GM12875 (cell line): ENCODE data around the gene MYH1.

Experiments
- H3K4me3 ChIP-seq: one replicate; pipeline ENCODE4 v1.5.1; 2011; ENCODE audit warnings: low read depth, low read length, control low read depth
- CTCF ChIP-seq: IDR thresholded peaks from 2 replicates; pipeline ENCODE4 v1.5.1; 2011; ENCODE audit warnings: low read depth, mild to moderate bottlenecking, control low read depth, inconsistent platforms, low read length, moderate library complexity, borderline replicate concordance; ENCODE audit not compliant: insufficient read depth

MYH1 gene

GRCh38 chr17:10482252-10482651, 36.1 kb downstream of the MYH1 start:
- H3K4me3 ChIP-seq = no peak overlapping the region
- no peak for TF ChIP-seq CTCF

- TF ChIP-seq CTCF = no peak
- H3K4me3 ChIP-seq = no peak overlapping the region
Measured at GRCh38 chr17:10477701-10478100, 40.6 kb downstream of the MYH1 start.

GRCh38 chr17:10474536-10474935, 43.8 kb downstream of the MYH1 start:
- no peak for TF ChIP-seq CTCF
- no peak overlapping the region for H3K4me3 ChIP-seq

- no peak overlapping the region for H3K4me3 ChIP-seq
- TF ChIP-seq CTCF = no peak
Measured at GRCh38 chr17:10471858-10472257, 46.5 kb downstream of the MYH1 start.

- TF ChIP-seq CTCF = no peak
Measured at GRCh38 chr17:10469459-10469858, 48.9 kb downstream of the MYH1 start, which contains the start of gene MYH4. Gene MYH4, minus strand, starts transcription at chr17:10469559. Its CDS starts 2,814 bp downstream, at chr17:10466745.

GRCh38 chr17:10463402-10463801, 54.9 kb downstream of the MYH1 start:
- H3K4me3 ChIP-seq = no peak overlapping the region

More at GRCh38 chr17:10469459-10469858, 48.9 kb downstream of the MYH1 start, which contains the start of gene MYH4:
- H3K4me3 ChIP-seq = no peak within 1 kb of the TSS

More at GRCh38 chr17:10463402-10463801, 54.9 kb downstream of the MYH1 start:
- no peak for TF ChIP-seq CTCF
